GM23338 (cell line): ENCODE measurements around the gene KRT38. TPM values are rescaled to one million over a fixed set of nuclear protein-coding genes. Genes with fewer than 3 reads are reported as not detected.

Experiments
- ATAC-seq: fragments of 200-7000 bp; cut with Tn5 transposase; 3 replicates; pipeline ENCODE4 v1.9.1; 2020
- DNase-seq: peaks from one replicate; pipeline ENCODE4 v3.0.0-alpha.2; 2015; ENCODE audit warnings: low spot score
- H2AFZ ChIP-seq: fragments of 200-600 bp; sonication (generic); 2 replicates; pipeline ENCODE4 v1.8.0; 2016; ENCODE audit warnings: antibody characterized with exemption, mild to moderate bottlenecking, moderate library complexity
- H3F3A ChIP-seq: fragments of 200-600 bp; sonication (generic); replicated peaks from 2 replicates; pipeline ENCODE4 v1.8.0; 2017; ENCODE audit warnings: antibody characterized with exemption, mixed run types, low read depth
- H3K27ac ChIP-seq: fragments of 200-600 bp; sonication (generic); 2 replicates; pipeline ENCODE4 v1.6.1; 2016; ENCODE audit warnings: low read depth
- H3K27me3 ChIP-seq: fragments of 200-600 bp; sonication (generic); 2 replicates; pipeline ENCODE4 v1.8.0; 2016; ENCODE audit warnings: mild to moderate bottlenecking, mixed run types, moderate library complexity; ENCODE audit not compliant: insufficient read depth
- H3K36me3 ChIP-seq: fragments of 200-600 bp; sonication (generic); 2 replicates; pipeline ENCODE4 v1.8.0; 2016; ENCODE audit warnings: mild to moderate bottlenecking; ENCODE audit not compliant: insufficient read depth
- H3K4me1 ChIP-seq: fragments of 200-600 bp; sonication (generic); 2 replicates; pipeline ENCODE4 v1.8.0; 2016; ENCODE audit warnings: mild to moderate bottlenecking, moderate library complexity; ENCODE audit not compliant: insufficient read depth
- H3K4me2 ChIP-seq: fragments of 200-600 bp; sonication (generic); 2 replicates; pipeline ENCODE4 v1.7.1; 2017; ENCODE audit warnings: mixed run types
- H3K4me3 ChIP-seq: fragments of 200-600 bp; sonication (generic); 2 replicates; pipeline ENCODE4 v1.6.1; 2016; ENCODE audit warnings: mixed run types
- H3K79me2 ChIP-seq: fragments of 200-600 bp; sonication (generic); replicated peaks from 2 replicates; pipeline ENCODE4 v1.8.0; 2017; ENCODE audit warnings: mild to moderate bottlenecking; ENCODE audit not compliant: insufficient read depth
- H3K9me2 ChIP-seq: fragments of 200-600 bp; sonication (generic); 2 replicates; pipeline ENCODE4 v1.8.0; 2017; ENCODE audit not compliant: insufficient read depth
- H4K20me1 ChIP-seq: fragments of 200-600 bp; sonication (generic); replicated peaks from 2 replicates; pipeline ENCODE4 v1.8.0; 2017; ENCODE audit warnings: mild to moderate bottlenecking; ENCODE audit not compliant: insufficient read depth
- H3K27ac Mint-ChIP-seq: 2 replicates; pipeline ENCODE4 v1.8.0; 2020; ENCODE audit warnings: inconsistent platforms, mild to moderate bottlenecking, moderate library complexity, mixed read lengths
- H3K27me3 Mint-ChIP-seq: 3 replicates; pipeline ENCODE4 v1.8.0; 2022; ENCODE audit warnings: low read depth, mild to moderate bottlenecking, moderate library complexity, mixed read lengths, inconsistent platforms; ENCODE audit not compliant: insufficient read depth, poor library complexity
- H3K36me3 Mint-ChIP-seq: 3 replicates; pipeline ENCODE4 v1.8.0; 2021; ENCODE audit warnings: low read depth, mild to moderate bottlenecking, inconsistent platforms, moderate library complexity, mixed read lengths
- H3K4me1 Mint-ChIP-seq: 3 replicates; pipeline ENCODE4 v1.8.0; 2020; ENCODE audit warnings: mild to moderate bottlenecking, inconsistent platforms, mixed read lengths
- H3K4me3 Mint-ChIP-seq: 3 replicates; pipeline ENCODE4 v1.8.0; 2021; ENCODE audit warnings: moderate library complexity, mild to moderate bottlenecking, inconsistent platforms, mixed read lengths
- H3K9me3 Mint-ChIP-seq: 3 replicates; pipeline ENCODE4 v1.8.0; 2020; ENCODE audit warnings: moderate library complexity, mild to moderate bottlenecking, inconsistent platforms, mixed read lengths
- CREB1 ChIP-seq: fragments of 250-450 bp; sonication (Bioruptor Pico); IDR thresholded peaks from 2 replicates; pipeline ENCODE4 v1.5.0; 2020; ENCODE audit warnings: low read depth, mild to moderate bottlenecking, moderate library complexity
- ETS1 ChIP-seq: IDR thresholded peaks from 2 replicates; pipeline ENCODE4 v1.6.1; 2016; ENCODE audit warnings: antibody characterized with exemption
- EZH2 ChIP-seq: fragments of 200-600 bp; sonication (generic); IDR thresholded peaks from one replicate; pipeline ENCODE4 v1.8.0; 2017; ENCODE audit warnings: antibody characterized with exemption, mild to moderate bottlenecking, low read depth; ENCODE audit not compliant: unreplicated experiment
- EZH2phosphoT487 ChIP-seq: fragments of 200-600 bp; sonication (generic); IDR thresholded peaks from one replicate; pipeline ENCODE4 v1.8.1; 2018; ENCODE audit warnings: antibody characterized with exemption; ENCODE audit not compliant: unreplicated experiment
- NANOG ChIP-seq: IDR thresholded peaks from 2 replicates; pipeline ENCODE4 v1.6.1; 2016; ENCODE audit warnings: antibody characterized with exemption, borderline replicate concordance
- POLR2AphosphoS5 ChIP-seq: IDR thresholded peaks from 2 replicates; pipeline ENCODE4 v1.6.1; 2016; ENCODE audit warnings: antibody characterized with exemption, low read depth
- REST ChIP-seq: IDR thresholded peaks from one replicate; pipeline ENCODE4 v1.6.1; 2018; ENCODE audit warnings: antibody characterized with exemption; ENCODE audit not compliant: unreplicated experiment
- STAT1 ChIP-seq: IDR thresholded peaks from one replicate; pipeline ENCODE4 v1.6.1; 2016; ENCODE audit warnings: antibody characterized with exemption; ENCODE audit not compliant: unreplicated experiment
- ZNF114 ChIP-seq: fragments of 250-450 bp; sonication (Bioruptor Pico); IDR thresholded peaks from 2 replicates; pipeline ENCODE4 v1.5.0; 2020; ENCODE audit warnings: mild to moderate bottlenecking, moderate library complexity
- ZNF331 ChIP-seq: fragments of 250-450 bp; sonication (Bioruptor Pico); IDR thresholded peaks from 2 replicates; pipeline ENCODE4 v1.5.0; 2020; ENCODE audit warnings: low read depth, mild to moderate bottlenecking, moderate library complexity
- ZNF462 ChIP-seq: fragments of 250-450 bp; sonication (Bioruptor Pico); IDR thresholded peaks from 2 replicates; pipeline ENCODE4 v1.5.0; 2020; ENCODE audit warnings: mild to moderate bottlenecking, moderate library complexity
- polyA plus RNA-seq: library from polyadenylated mRNA; unstranded; fragments of >200 nt; fragmentation: Nextera tagmentation; extraction: Ambion mirVana; gene quantifications from 2 replicates; pipeline ENCODE4 v1.2.1, GENCODE V29; 2016
- total RNA-seq: library from RNA; depleted of rRNA; stranded (reverse); fragments of >200 nt; shearing (Covaris generic); gene quantifications from 2 replicates; pipeline ENCODE4 v1.2.3, GENCODE V29; 2014

KRT38 gene
- total and polyA plus RNA-seq, 2 experiments from 2014 or later, result not detected

- no peaks in the 10 kb centered on the region for H4K20me1 ChIP-seq
- Mint-ChIP-seq H3K4me3 (no peak overlapping the region), H3K27ac (no peak overlapping the region), H3K36me3 (peaks cover 2% of the 10 kb centered on the region; the same call in 1 of the 3 replicates), H3K27me3 (peaks cover 4% of the 10 kb centered on the region), H3K4me1 (no peaks in the 10 kb centered on the region), H3K9me3 (peaks cover 19% of the 10 kb centered on the region; the same call in 2 of the 3 replicates)
- TF ChIP-seq ETS1 (no peak), ZNF114 (CRISPR knock-in tag) (no peak), EZH2phosphoT487 (no peak), CREB1 (no peak), EZH2 (no peak), STAT1 (no peak), ZNF331 (CRISPR knock-in tag) (no peak), POLR2AphosphoS5 (no peak), NANOG (no peak)
- no peak for ATAC-seq
- no peak overlapping the region for H3K4me3 ChIP-seq
- H3K4me1 ChIP-seq, result no peaks in the 10 kb centered on the region
- no peaks in the 10 kb centered on the region; the same call in 1 of the 2 replicates for H3K36me3 ChIP-seq
- no peaks in the 10 kb centered on the region for H3K27me3 ChIP-seq
- H3F3A ChIP-seq, result no peaks in the 10 kb centered on the region
- H2AFZ ChIP-seq, result no peak overlapping the region
- no peak for DNase-seq
- no peaks in the 10 kb centered on the region for H3K79me2 ChIP-seq
- no peak overlapping the region for H3K27ac ChIP-seq
- 0 out of 2 replicates have a peak, but pooled peaks cover 1% of the 10 kb centered on the region for H3K9me2 ChIP-seq
- no peak overlapping the region for H3K4me2 ChIP-seq
These were observed 7.7 kb upstream of the KRT38 start for GRCh38 chr17:41448506-41448905.

- no peak for DNase-seq
- no peaks in the 10 kb centered on the region for H3K79me2 ChIP-seq
- H3F3A ChIP-seq, result no peaks in the 10 kb centered on the region
- no peak overlapping the region for H3K4me3 ChIP-seq
- H3K4me2 ChIP-seq, result no peak overlapping the region
- H3K36me3 ChIP-seq, result no peaks in the 10 kb centered on the region
- H3K27ac ChIP-seq, result no peak overlapping the region
- Mint-ChIP-seq H3K36me3 (peaks cover 2% of the 10 kb centered on the region; the same call in 1 of the 3 replicates), H3K27ac (no peak overlapping the region), H3K4me1 (no peaks in the 10 kb centered on the region), H3K4me3 (no peak overlapping the region), H3K27me3 (peaks cover 2% of the 10 kb centered on the region), H3K9me3 (peaks cover 13% of the 10 kb centered on the region; the same call in 2 of the 3 replicates)
- no peak for ATAC-seq
- H3K27me3 ChIP-seq, result no peaks in the 10 kb centered on the region
- no peak overlapping the region for H2AFZ ChIP-seq
- H3K9me2 ChIP-seq, result 0 out of 2 replicates have a peak, but pooled peaks cover 11% of the 10 kb centered on the region
- H3K4me1 ChIP-seq, result no peaks in the 10 kb centered on the region
- no peaks in the 10 kb centered on the region for H4K20me1 ChIP-seq
- no peak for TF ChIP-seq REST
- TF ChIP-seq ZNF462 (CRISPR knock-in tag), result no peak
- TF ChIP-seq POLR2AphosphoS5, result no peak
- TF ChIP-seq ZNF114 (CRISPR knock-in tag), result no peak
- TF ChIP-seq NANOG, result no peak
- no peak for TF ChIP-seq STAT1
These were observed 6.0 kb upstream of the KRT38 start for GRCh38 chr17:41446806-41447205.
